SK-N-SH (cell line): ENCODE data around the gene PLXNA4.

Source experiments
- CTCF ChIP-seq: fragments of 200-600 bp; sonication (generic); IDR thresholded peaks from 2 replicates; pipeline ENCODE4 v1.6.1; 2017; ENCODE audit warnings: antibody characterized with exemption, mild to moderate bottlenecking, moderate library complexity
- FOSL2 ChIP-seq: IDR thresholded peaks from 2 replicates; pipeline ENCODE4 v1.4.0; 2012; ENCODE audit warnings: low read depth, mild to moderate bottlenecking, moderate library complexity, borderline replicate concordance
- GABPA ChIP-seq: IDR thresholded peaks from 2 replicates; pipeline ENCODE4 v1.4.0; 2012; ENCODE audit warnings: low read depth, mild to moderate bottlenecking
- PBX3 ChIP-seq: IDR thresholded peaks from 2 replicates; pipeline ENCODE4; 2012
- POLR2AphosphoS5 ChIP-seq: IDR thresholded peaks from 2 replicates; pipeline ENCODE4 v1.6.1; 2012; ENCODE audit warnings: low read depth, low read length
- RAD21 ChIP-seq: IDR thresholded peaks from 2 replicates; pipeline ENCODE4 v1.6.1; 2012; ENCODE audit warnings: mild to moderate bottlenecking, low read length
- RCOR1 ChIP-seq: fragments of 150-350 bp; IDR thresholded peaks from 2 replicates; pipeline ENCODE4 v1.6.1; 2017; ENCODE audit warnings: antibody characterized with exemption, low read length
- SMC3 ChIP-seq: IDR thresholded peaks from 2 replicates; pipeline ENCODE4 v1.6.1; 2012; ENCODE audit warnings: low read depth, low read length, improper control_type of control experiment
- TCF12 ChIP-seq: IDR thresholded peaks from 2 replicates; pipeline ENCODE4 v1.4.0; 2012
- USF2 ChIP-seq: fragments of 150-350 bp; IDR thresholded peaks from 2 replicates; pipeline ENCODE4 v1.6.1; 2017; ENCODE audit warnings: antibody characterized with exemption, low read length, low read depth, borderline replicate concordance

- no peak for TF ChIP-seq GABPA
- TF ChIP-seq CTCF: no peak
- no peak for TF ChIP-seq PBX3
- no peak for TF ChIP-seq POLR2AphosphoS5
- no peak for TF ChIP-seq SMC3
- no peak for TF ChIP-seq RAD21
- no peak for TF ChIP-seq USF2
- no peak for TF ChIP-seq FOSL2
- TF ChIP-seq TCF12: no peak
- TF ChIP-seq RCOR1: no peak
Measured at GRCh38 chr7:132189881-132190280, 386.4 kb downstream of the PLXNA4 start.
